Thyroid gland (tissue), 4 donors: ENCODE data around the gene RNF26. TPM values are rescaled to one million over a fixed set of nuclear protein-coding genes. Genes with fewer than 3 reads are reported as not detected.

Source experiments
- DNase-seq, 2 donors: peaks; one replicate each; pipeline ENCODE4 v3.0.0-alpha.2; 2019
- H3K27ac ChIP-seq, 3 donors: fragments of 200-600 bp; sonication (generic); 1 replicate in 2 of 3; 2 replicates in 1 of 3; pipeline ENCODE4 v1.5.1; 2016 to 2019; ENCODE audit warnings: mild to moderate bottlenecking in 1 of 3, moderate library complexity in 1 of 3
- H3K27me3 ChIP-seq: fragments of 200-600 bp; sonication (generic); one replicate; pipeline ENCODE4 v1.5.1; 2019
- H3K36me3 ChIP-seq, 2 donors: fragments of 200-600 bp; sonication (generic); one replicate each; pipeline ENCODE4 v1.5.1; 2016 to 2019
- H3K4me1 ChIP-seq, 2 donors: fragments of 200-600 bp; sonication (generic); one replicate each; pipeline ENCODE4 v1.5.1; 2017 to 2019
- H3K4me3 ChIP-seq, 3 donors: fragments of 200-600 bp; sonication (generic); replicated peaks in 1 of 3; 1 replicate in 2 of 3; 2 replicates in 1 of 3; pipeline ENCODE4 v1.5.1; 2016; ENCODE audit warnings: mild to moderate bottlenecking in 1 of 3
- H3K9me3 ChIP-seq: fragments of 200-600 bp; sonication (generic); one replicate; pipeline ENCODE4 v1.5.1; 2017
- POLR2A ChIP-seq, 2 donors: fragments of 450-650 bp; IDR thresholded peaks; one replicate each; pipeline ENCODE4 v1.6.1; 2017; ENCODE audit warnings: antibody characterized with exemption in 2 of 2, mild to moderate bottlenecking in 2 of 2, moderate library complexity in 1 of 2
- WGBS, 2 donors: methylation state at CpG; one replicate each; pipeline ENCODE4 v1.1.5; 2017; 5-methylcytosine and 5-hydroxymethylcytosine counted together
- intact Hi-C: fragments of 100-400 bp; cut with DNase I; formaldehyde crosslinking; loops from one replicate; pipeline ENCODE4 v1.15.1; 2023
- total RNA-seq, 4 donors: library from RNA; depleted of rRNA; stranded (reverse); fragments of >200 nt; gene quantifications; one replicate each; pipeline ENCODE4 v1.2.3, GENCODE V29; 2016
- TF ChIP-seq, protein P1 (sequence below), 6 experiments: fragments of 200-600 bp in 3 of 6; fragments of 450-650 bp in 3 of 6; sonication (generic) in 3 of 6; IDR thresholded peaks; one replicate each; pipeline ENCODE4 v1.5.1; 2016 to 2019; ENCODE audit warnings: antibody characterized with exemption in 6 of 6, mild to moderate bottlenecking in 2 of 6, inconsistent platforms in 1 of 6, moderate library complexity in 1 of 6

The RNF26 gene
- total RNA-seq, 4 donors from 2014 or later, result 10.1 to 18.9 (median 14.1) TPM

DNA sequence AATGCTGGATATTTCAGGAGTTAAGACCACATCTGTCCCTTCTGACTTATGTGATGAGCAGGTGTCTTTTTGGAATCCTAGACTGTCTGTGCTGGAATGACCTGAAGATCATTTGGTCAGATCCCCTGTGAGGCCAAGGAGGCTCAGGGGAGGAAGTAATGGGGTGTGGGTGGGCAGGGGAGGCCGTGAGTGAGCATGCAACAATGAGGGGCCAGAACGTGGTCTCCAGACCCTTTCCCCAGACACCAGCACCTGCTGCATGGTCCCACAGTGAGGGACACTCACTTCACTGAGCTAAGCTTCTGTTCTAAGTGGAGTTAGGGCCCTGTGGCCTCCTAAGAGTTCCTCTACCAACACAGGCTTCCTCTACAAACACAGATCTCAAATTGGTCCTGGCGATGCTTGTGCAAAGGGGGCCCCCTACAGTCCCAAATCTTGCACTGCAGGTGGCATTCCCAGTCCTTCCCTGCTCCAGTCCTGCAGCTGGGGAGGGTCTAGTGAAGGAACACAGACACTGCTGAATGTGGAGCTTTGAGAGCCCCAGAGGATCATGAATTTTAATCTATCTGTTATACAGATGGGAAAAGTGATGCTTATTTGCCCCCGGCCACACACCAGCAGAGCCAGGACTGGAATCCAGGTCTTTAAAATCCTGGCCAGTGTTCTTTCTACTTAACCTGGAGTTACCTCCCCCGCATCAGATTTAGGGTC is 39.7 kb downstream of the RNF26 start:
- TF ChIP-seq, protein P1, sequence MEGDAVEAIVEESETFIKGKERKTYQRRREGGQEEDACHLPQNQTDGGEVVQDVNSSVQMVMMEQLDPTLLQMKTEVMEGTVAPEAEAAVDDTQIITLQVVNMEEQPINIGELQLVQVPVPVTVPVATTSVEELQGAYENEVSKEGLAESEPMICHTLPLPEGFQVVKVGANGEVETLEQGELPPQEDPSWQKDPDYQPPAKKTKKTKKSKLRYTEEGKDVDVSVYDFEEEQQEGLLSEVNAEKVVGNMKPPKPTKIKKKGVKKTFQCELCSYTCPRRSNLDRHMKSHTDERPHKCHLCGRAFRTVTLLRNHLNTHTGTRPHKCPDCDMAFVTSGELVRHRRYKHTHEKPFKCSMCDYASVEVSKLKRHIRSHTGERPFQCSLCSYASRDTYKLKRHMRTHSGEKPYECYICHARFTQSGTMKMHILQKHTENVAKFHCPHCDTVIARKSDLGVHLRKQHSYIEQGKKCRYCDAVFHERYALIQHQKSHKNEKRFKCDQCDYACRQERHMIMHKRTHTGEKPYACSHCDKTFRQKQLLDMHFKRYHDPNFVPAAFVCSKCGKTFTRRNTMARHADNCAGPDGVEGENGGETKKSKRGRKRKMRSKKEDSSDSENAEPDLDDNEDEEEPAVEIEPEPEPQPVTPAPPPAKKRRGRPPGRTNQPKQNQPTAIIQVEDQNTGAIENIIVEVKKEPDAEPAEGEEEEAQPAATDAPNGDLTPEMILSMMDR (IDR thresholded peaks at IDR 0.05), result peak; percentile 68 to 91 (median 86)
- TF ChIP-seq POLR2A (IDR thresholded peaks at IDR 0.05), result no peak
- peaks cover 38 to 53% of the 10 kb centered on the region in 2 donors for H3K4me1 ChIP-seq
- DNase-seq, result peak; percentile 73 to 76
- no peaks in the 10 kb centered on the region for H3K27me3 ChIP-seq
- intact Hi-C loops, result no loop called here
- H3K4me3 ChIP-seq, result no peak overlapping the region
- H3K36me3 ChIP-seq, result no peaks in the 10 kb centered on the region
- 46 to 63% methylated on average over 5 of the region's 5 CpGs for WGBS, 2 donors
- no peaks in the 10 kb centered on the region for H3K9me3 ChIP-seq
- H3K27ac ChIP-seq, result no peak overlapping the region

DNA sequence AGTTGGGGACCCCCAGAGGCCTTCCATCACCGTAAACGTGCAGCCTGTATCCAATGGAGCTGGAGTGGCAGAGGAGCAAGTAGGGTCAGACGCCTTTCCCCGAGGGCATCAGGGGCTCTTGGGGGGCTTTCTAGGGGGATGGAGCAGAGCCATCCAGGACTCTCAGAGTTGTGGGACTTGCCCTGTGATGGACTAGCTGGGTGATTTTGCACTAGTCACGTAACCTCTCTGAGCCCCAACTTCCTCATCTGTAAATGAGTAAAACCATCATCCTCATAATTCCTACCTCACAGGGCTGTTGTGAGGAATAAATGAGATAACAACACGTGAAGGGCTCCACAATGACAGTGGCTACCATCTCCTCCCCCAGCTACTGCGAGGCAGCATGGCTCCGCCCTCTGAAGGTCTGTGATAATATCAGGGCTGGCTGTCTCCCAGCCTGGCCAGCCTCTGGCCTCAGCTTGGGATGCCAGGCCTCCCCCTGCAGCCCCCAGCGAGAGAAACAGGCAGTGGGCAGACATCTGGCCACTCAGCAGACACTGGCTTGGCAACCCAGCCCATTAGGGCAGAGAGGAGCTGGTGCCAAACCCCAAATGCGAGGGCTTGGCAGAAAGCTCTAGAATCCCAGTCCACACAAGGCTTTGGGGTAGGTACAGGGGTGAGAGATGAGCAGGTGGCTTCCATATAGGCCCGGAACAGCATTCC is 40.5 kb downstream of the RNF26 start:
- Histone ChIP-seq H3K4me1 (peaks cover 31 to 46% of the 10 kb centered on the region in 2 donors), H3K27me3 (no peaks in the 10 kb centered on the region), H3K36me3 (no peaks in the 10 kb centered on the region), H3K9me3 (no peaks in the 10 kb centered on the region), H3K4me3 (no peak overlapping the region), H3K27ac (peak overlapping the region in 2 of 3 donors; percentile 22 to 85)
- intact Hi-C loops, result no loop called here
- no peak for TF ChIP-seq POLR2A (IDR thresholded peaks at IDR 0.05)
- TF ChIP-seq, protein P1 (IDR thresholded peaks at IDR 0.05), result no peak
- WGBS, 2 donors, result 41 to 59% methylated on average over 8 to 10 of the region's 11 CpGs
- no peak for DNase-seq

DNA sequence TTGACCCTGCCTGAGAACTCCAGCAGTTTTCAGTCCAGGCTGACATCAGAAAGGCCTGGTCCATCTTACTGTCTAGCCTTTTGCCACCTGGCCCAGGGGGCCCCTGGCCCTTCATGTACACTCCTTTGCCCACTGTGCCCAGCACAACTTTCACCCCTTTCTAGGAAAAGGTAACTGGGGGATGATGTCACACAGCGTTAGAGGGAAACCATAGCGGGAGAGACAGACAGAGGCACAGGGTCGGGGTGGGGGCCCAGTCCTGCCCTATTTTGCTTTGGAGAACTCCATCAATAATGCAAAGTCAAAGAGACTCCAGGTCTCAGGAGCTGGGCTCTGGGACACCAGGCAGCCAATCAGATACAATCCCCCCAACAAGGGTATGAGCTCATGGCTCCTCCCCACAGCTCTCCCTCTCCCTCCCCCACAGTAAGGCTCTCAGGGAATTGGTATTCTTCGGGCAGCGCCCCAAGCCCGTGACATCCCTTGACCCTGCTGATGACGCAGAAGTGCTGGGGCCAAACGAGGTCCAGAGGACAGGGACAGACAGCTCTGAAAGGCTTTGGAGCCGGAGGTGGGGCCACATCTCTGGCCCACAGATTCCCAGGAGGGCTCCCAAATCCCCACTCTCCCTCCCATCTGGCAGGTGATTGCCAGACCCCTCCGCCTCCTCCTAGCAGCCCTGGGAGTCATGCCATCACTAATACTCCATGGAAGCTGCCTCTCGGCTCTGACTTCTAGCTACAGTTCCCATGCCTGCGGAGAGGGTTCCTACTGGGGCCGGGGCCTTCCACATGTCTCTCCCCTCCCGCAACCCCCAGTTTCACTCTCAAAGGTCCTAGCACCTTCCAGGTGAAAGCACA is 41.2 kb downstream of the RNF26 start:
- intact Hi-C loops, result no loop called here
- no peaks in the 10 kb centered on the region for H3K9me3 ChIP-seq
- peak overlapping the region; percentile 44 to 85 (median 72) for H3K27ac ChIP-seq
- DNase-seq, result peak; percentile 53 to 57
- H3K36me3 ChIP-seq, result no peaks in the 10 kb centered on the region
- WGBS, 2 donors, result 48 to 52% methylated on average over 13 to 14 of the region's 14 CpGs
- H3K4me1 ChIP-seq, result peaks cover 25 to 42% of the 10 kb centered on the region in 2 donors
- no peak overlapping the region for H3K4me3 ChIP-seq
- TF ChIP-seq POLR2A (IDR thresholded peaks at IDR 0.05), result no peak
- TF ChIP-seq, protein P1 (IDR thresholded peaks at IDR 0.05), result no peak
- no peaks in the 10 kb centered on the region for H3K27me3 ChIP-seq

DNA sequence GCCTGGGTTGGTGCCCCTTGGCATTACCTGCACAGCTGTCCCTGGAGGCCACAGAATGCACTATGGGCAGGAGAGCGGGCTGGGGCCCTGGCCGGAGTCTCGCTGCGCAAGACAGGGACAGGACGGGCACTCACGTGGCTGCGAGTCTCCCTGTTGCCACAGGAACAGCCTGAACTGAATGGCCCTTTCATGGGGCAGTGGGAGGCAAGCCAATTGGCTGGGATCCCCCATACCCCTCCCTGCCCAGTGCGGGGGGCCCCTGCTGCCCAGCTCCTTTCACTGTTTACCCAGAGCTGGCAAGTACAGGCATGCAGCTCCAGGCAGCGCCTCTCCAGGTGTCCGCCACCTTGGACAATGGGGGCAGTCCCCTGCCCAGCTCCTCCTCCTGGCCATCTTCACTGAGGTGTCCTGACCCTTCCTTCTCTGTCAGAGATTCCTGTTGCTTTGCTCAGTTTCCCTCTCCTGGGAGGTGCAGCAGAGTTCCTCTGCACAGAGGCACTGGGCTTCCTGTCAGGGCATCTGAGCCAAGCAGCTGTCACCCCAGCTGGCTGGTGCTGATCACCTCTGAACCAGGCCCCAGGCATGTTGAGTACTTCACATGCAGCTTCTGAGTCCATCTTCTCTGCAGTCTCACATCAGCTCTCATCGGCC is 42.0 kb downstream of the RNF26 start:
- TF ChIP-seq, protein P1 (IDR thresholded peaks at IDR 0.05), result peak in 1 of 6 experiments; percentile 14
- TF ChIP-seq POLR2A (IDR thresholded peaks at IDR 0.05), result peak in 1 of 2 donors; percentile 51
- intact Hi-C loops, result no loop called here
- Histone ChIP-seq H3K4me1 (peaks cover 23 to 39% of the 10 kb centered on the region in 2 donors), H3K27me3 (no peaks in the 10 kb centered on the region), H3K36me3 (no peaks in the 10 kb centered on the region), H3K9me3 (no peaks in the 10 kb centered on the region), H3K27ac (peak overlapping the region; percentile 44 to 85 (median 72)), H3K4me3 (no peak overlapping the region)
- WGBS, 2 donors, result 32 to 41% methylated on average over 8 to 9 of the region's 11 CpGs
- DNase-seq, result peak; percentile 91 to 94
